ENCODE measurements around the gene GPR45. TPM values are rescaled to one million over a fixed set of nuclear protein-coding genes. Genes with fewer than 3 reads are reported as not detected.

The GPR45 gene
- total RNA-seq, 2 experiments from 2014 or later: not detected

GRCh38 chr2:105258835-105259350 lies 17.4 kb downstream of the GPR45 start:
- H3K27ac Mint-ChIP-seq: no peak overlapping the region
- no peaks in the 10 kb centered on the region for H3K4me1 Mint-ChIP-seq
- no peaks in the 10 kb centered on the region for H3K27me3 Mint-ChIP-seq
- H3K9me3 Mint-ChIP-seq: no peaks in the 10 kb centered on the region
- CTCF ChIA-PET: no interaction called here
- POLR2A ChIA-PET: no interaction called here
- H3K36me3 Mint-ChIP-seq (ENCODE audit: low read depth): peaks cover 3% of the 10 kb centered on the region
- H3K4me3 Mint-ChIP-seq: no peak overlapping the region
- DNase-seq: no peak

DNA sequence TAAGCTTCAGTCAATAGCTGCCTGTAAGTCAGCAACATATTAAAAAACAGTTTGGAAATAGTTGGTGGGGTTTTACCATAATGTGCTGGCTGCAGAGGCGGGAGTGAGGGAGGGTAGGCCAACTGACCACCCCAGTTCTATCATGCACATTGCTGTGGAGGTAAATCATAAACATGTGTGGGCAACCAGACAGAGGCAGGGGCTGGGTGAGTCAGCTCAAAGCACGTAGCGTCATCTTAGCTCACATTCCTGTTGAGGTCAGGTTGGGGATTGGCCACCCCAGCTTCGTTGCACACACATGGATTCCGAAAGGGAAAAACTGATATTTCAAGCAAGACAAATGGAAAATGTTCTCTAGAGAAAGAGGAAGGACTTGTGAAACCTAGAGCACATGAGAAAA lies 19.5 kb downstream of the GPR45 start:
- Mint-ChIP-seq H3K4me3 (no peak overlapping the region), H3K4me1 (no peaks in the 10 kb centered on the region), H3K9me3 (no peaks in the 10 kb centered on the region), H3K27me3 (no peaks in the 10 kb centered on the region), H3K36me3 (ENCODE audit: low read depth) (peaks cover 10% of the 10 kb centered on the region), H3K27ac (no peak overlapping the region)
- ChIA-PET CTCF (interaction anchor here (1.0 kb wide), 1 partner anchor 13 kb away, joined by 3 read pairs; no protein-coding TSS in a partner anchor), POLR2A (no interaction called here)
- DNase-seq: no peak

DNA sequence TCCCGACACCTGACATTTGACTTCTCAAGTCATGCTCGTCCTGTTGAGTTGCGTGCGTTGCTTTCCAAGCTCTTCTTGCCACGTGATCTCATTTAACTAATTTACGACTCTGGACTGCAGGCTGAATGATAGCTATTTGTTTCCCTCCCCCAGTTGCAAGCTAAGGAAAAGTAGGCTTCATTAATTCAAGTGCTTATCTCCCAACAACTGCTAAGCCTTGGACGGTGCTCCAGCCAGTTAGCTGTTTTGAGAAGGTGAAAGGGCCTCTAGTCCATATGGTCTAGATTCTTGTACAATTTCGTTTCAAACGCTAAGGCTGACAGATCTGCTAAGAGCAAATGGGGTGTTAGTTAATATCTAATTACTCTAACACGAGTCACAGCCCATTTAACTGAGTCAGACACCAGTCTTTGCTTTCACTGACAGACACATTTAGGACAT lies 21.1 kb downstream of the GPR45 start:
- Mint-ChIP-seq H3K27me3 (no peaks in the 10 kb centered on the region), H3K36me3 (ENCODE audit: low read depth) (peaks cover 13% of the 10 kb centered on the region), H3K27ac (no peak overlapping the region), H3K4me3 (no peak overlapping the region), H3K9me3 (no peaks in the 10 kb centered on the region), H3K4me1 (no peaks in the 10 kb centered on the region)
- DNase-seq: no peak
- ChIA-PET POLR2A (no interaction called here), CTCF (no interaction called here)

DNA sequence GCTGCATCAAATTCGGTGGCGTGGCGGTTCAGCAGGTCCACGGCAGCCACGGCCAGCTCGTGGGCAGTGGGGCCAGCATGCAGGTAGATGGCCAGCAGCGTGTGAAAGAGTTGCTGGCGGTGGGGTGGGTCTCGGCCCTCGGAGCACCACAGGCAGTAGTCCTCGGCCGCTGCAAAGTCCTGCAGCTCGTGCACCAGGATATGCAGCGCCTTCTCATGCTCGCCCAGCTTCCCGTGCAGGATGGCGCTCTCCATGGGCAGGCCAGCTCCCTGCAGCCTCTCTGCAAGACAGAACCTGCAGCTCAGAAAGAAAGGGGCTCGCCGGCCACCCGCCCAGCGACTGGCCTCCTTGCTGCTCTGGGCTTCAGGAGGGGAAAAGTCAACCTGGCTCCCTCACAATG lies 27.9 kb downstream of the GPR45 start:
- DNase-seq: no peak
- ChIA-PET CTCF (no interaction called here), POLR2A (no interaction called here)
- no peaks in the 10 kb centered on the region for H3K27me3 Mint-ChIP-seq
- H3K36me3 Mint-ChIP-seq (ENCODE audit: low read depth): peaks cover 37% of the 10 kb centered on the region
- H3K4me1 Mint-ChIP-seq: no peaks in the 10 kb centered on the region
- no peak overlapping the region for H3K4me3 Mint-ChIP-seq
- H3K27ac Mint-ChIP-seq: no peak overlapping the region
- no peaks in the 10 kb centered on the region for H3K9me3 Mint-ChIP-seq

- peaks cover 35% of the 10 kb centered on the region for H3K36me3 Mint-ChIP-seq (ENCODE audit: low read depth)
- DNase-seq: no peak
- H3K4me3 Mint-ChIP-seq: no peak overlapping the region
- H3K9me3 Mint-ChIP-seq: no peaks in the 10 kb centered on the region
- CTCF ChIA-PET: interaction anchor here (1.2 kb wide), 1 partner anchor 33 kb away, joined by 3 read pairs; no protein-coding TSS in a partner anchor
- no peaks in the 10 kb centered on the region for H3K4me1 Mint-ChIP-seq
- H3K27ac Mint-ChIP-seq: no peak overlapping the region
- H3K27me3 Mint-ChIP-seq: no peaks in the 10 kb centered on the region
- POLR2A ChIA-PET: no interaction called here
Measured at GRCh38 chr2:105271393-105272045, 30.0 kb downstream of the GPR45 start.

DNA sequence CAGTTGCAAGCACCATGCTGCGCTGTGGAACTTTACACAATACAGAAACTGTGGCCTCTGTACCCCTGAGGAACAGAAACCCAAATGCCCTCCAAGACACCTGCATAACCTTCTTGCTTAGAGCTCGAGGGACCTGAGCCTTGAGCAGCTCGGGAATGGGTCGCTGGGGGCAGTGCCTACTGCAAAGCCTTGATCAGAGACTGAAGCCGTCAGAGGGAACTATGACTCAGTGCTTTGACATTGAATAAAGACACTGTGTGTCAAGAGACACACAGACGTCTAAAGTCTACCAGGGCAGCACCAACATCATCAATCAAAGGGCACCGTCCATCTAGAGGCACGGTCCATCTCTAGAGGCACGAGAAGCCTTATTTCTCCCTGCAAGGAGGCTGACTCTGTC lies 30.6 kb downstream of the GPR45 start:
- no peaks in the 10 kb centered on the region for H3K27me3 Mint-ChIP-seq
- H3K9me3 Mint-ChIP-seq: no peaks in the 10 kb centered on the region
- no peak overlapping the region for H3K4me3 Mint-ChIP-seq
- H3K36me3 Mint-ChIP-seq (ENCODE audit: low read depth): peaks cover 42% of the 10 kb centered on the region
- H3K27ac Mint-ChIP-seq: no peak overlapping the region
- ChIA-PET CTCF (interaction anchor here (1.2 kb wide), 1 partner anchor 34 kb away, joined by 3 read pairs; no protein-coding TSS in a partner anchor), POLR2A (no interaction called here)
- H3K4me1 Mint-ChIP-seq: no peaks in the 10 kb centered on the region
- no peak for DNase-seq

DNA sequence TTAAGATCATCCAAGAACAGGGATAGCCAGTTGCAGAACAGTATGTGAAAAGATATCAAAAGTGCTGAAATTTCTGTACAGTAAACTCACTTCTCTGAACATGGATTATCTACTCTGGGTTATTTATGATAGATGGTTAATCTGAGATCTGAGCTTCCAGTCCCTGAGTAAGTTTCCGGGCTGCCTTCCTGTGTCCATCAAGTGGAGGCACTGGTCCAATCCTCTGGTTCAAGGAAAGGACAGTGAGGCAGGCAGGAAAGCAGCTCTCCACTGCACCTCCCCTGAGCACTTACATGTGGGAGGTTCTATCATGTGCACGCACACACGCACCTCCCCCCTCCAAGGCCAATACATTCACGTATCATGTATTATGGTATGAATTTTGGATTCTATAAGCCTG lies 32.5 kb downstream of the GPR45 start:
- ChIA-PET POLR2A (no interaction called here), CTCF (interaction anchor here (1.1 to 1.7 kb wide), 2 partner anchors 13 to 159 kb away, joined by 3 to 4 read pairs; no protein-coding TSS in a partner anchor)
- H3K36me3 Mint-ChIP-seq (ENCODE audit: low read depth): peaks cover 33% of the 10 kb centered on the region
- no peak for DNase-seq
- H3K4me1 Mint-ChIP-seq: no peaks in the 10 kb centered on the region
- no peaks in the 10 kb centered on the region for H3K9me3 Mint-ChIP-seq
- no peak overlapping the region for H3K27ac Mint-ChIP-seq
- no peaks in the 10 kb centered on the region for H3K27me3 Mint-ChIP-seq
- H3K4me3 Mint-ChIP-seq: no peak overlapping the region

- H3K27ac Mint-ChIP-seq: no peak overlapping the region
- H3K4me3 Mint-ChIP-seq: no peak overlapping the region
- no peak for DNase-seq
- ChIA-PET CTCF (interaction anchor here (1.0 to 1.2 kb wide), 3 partner anchors 9 to 16 kb away, joined by 3 read pairs; no protein-coding TSS in a partner anchor), POLR2A (no interaction called here)
- peaks cover 22% of the 10 kb centered on the region for H3K36me3 Mint-ChIP-seq (ENCODE audit: low read depth)
- no peaks in the 10 kb centered on the region for H3K9me3 Mint-ChIP-seq
- no peaks in the 10 kb centered on the region for H3K4me1 Mint-ChIP-seq
- H3K27me3 Mint-ChIP-seq: no peaks in the 10 kb centered on the region
Measured at GRCh38 chr2:105278654-105279053, 37.1 kb downstream of the GPR45 start.

DNA sequence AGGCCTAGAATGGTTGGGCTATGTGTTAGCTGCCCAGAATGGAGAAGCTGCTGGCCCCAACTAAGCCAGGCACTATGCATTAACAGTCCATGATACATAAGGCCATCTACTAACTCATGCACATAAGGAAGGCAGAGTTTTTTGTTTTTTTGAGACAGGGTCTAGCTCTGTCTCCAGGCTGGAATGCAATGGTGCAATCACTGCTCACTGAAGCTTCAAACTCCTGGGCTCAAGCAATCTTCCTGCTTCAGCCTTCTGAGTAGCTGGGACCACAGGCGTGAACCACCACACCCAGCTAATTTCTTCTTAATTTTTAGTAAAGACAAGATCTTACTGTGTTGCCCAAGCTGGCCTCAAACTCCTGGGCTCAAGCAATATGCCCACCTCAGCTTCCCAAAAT lies 37.6 kb downstream of the GPR45 start:
- Mint-ChIP-seq H3K4me1 (no peaks in the 10 kb centered on the region), H3K27ac (no peak overlapping the region), H3K36me3 (ENCODE audit: low read depth) (peaks cover 20% of the 10 kb centered on the region), H3K9me3 (no peaks in the 10 kb centered on the region), H3K27me3 (no peaks in the 10 kb centered on the region), H3K4me3 (no peak overlapping the region)
- ChIA-PET CTCF (interaction anchor here (1.1 to 1.2 kb wide), 2 partner anchors 9 to 16 kb away, joined by 3 read pairs; no protein-coding TSS in a partner anchor), POLR2A (no interaction called here)
- DNase-seq: no peak

DNA sequence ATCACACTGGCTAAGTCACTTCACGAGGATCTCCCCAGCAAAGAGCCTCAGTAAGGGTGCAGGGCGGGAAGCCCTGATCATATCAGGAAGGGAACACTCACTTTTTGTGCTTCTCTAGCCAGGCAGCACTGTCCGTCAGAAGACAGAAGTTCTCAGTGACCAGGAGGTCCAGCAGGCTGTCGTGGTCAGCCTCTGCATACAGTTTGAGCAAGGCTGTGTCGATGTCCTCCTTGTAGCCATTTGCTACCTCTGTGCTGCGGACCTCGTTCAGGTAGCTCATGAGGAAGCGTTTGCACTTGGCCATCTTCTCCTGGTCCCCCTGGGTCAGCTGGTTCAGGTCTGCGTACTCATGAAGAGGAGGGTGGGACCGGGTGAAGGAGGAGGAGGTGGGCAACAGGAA lies 38.7 kb downstream of the GPR45 start:
- Mint-ChIP-seq H3K4me3 (no peak overlapping the region), H3K36me3 (ENCODE audit: low read depth) (peaks cover 15% of the 10 kb centered on the region), H3K4me1 (no peaks in the 10 kb centered on the region), H3K27ac (no peak overlapping the region), H3K9me3 (no peaks in the 10 kb centered on the region), H3K27me3 (no peaks in the 10 kb centered on the region)
- ChIA-PET POLR2A (no interaction called here), CTCF (interaction anchor here (1.3 kb wide), 1 partner anchor 14 kb away, joined by 3 read pairs; no protein-coding TSS in a partner anchor)
- no peak for DNase-seq

DNA sequence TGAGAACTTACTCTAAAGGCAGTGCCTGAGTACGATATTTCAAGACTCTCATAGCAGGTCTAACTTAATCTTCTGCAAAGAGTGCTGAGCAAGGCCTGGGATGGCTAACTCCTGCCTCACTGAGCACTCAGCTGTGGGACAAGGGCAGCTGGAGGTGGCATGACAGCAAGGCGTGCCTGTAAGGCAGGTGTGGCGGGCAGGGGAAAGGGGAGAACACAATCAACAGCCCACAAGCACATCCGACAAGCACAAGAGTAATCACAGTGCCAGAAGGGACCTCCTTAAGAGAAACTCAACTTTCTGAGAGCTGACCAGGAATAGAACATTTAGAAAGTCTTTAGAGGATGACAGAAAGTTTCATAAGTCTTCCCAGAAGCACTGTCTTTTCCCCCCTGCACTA lies 42.0 kb downstream of the GPR45 start:
- Mint-ChIP-seq H3K4me1 (peaks cover 3% of the 10 kb centered on the region), H3K27ac (no peak overlapping the region), H3K27me3 (no peaks in the 10 kb centered on the region), H3K4me3 (no peak overlapping the region), H3K36me3 (ENCODE audit: low read depth) (peaks cover 9% of the 10 kb centered on the region), H3K9me3 (no peaks in the 10 kb centered on the region)
- ChIA-PET POLR2A (no interaction called here), CTCF (interaction anchor here (1.6 kb wide), 1 partner anchor 19 kb away, joined by 4 read pairs; no protein-coding TSS in a partner anchor)
- DNase-seq: no peak

GRCh38 chr2:105287692-105288091 lies 46.1 kb downstream of the GPR45 start:
- H3K27me3 Mint-ChIP-seq: no peaks in the 10 kb centered on the region
- H3K9me3 Mint-ChIP-seq: no peaks in the 10 kb centered on the region

DNA sequence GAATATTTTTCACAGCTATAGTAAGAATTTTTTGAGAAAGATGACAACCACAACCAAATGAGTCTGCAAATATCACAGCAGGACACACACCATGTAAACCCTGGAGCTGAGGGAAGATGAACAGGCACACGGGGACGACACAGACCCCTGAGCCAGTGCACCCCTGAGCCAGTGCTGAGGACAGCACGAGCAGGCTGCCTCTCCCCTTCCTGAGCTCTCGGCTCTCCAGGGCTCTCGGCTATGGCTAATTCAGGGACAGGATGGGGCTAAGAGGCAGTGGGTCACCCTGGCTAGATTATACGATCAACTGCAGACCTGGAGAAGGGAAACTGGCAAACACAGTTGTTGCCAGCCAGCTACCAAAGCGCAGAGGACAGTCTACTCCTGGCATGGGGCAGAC lies 46.6 kb downstream of the GPR45 start:
- peaks cover 3% of the 10 kb centered on the region for H3K4me1 Mint-ChIP-seq
- no peaks in the 10 kb centered on the region for H3K27me3 Mint-ChIP-seq
- DNase-seq: no peak
- CTCF ChIA-PET: interaction anchor here (0.7 to 1.1 kb wide), 9 partner anchors 9 to 253 kb away, joined by 3 to 4 read pairs (median 3); no protein-coding TSS in a partner anchor
- H3K27ac Mint-ChIP-seq: no peak overlapping the region
- H3K36me3 Mint-ChIP-seq (ENCODE audit: low read depth): peaks cover 16% of the 10 kb centered on the region
- no peak overlapping the region for H3K4me3 Mint-ChIP-seq
- POLR2A ChIA-PET: no interaction called here
- H3K9me3 Mint-ChIP-seq: no peaks in the 10 kb centered on the region

More at GRCh38 chr2:105287692-105288091, 46.1 kb downstream of the GPR45 start:
- Mint-ChIP-seq H3K4me3 (no peak overlapping the region), H3K27ac (no peak overlapping the region), H3K36me3 (ENCODE audit: low read depth) (peaks cover 16% of the 10 kb centered on the region), H3K4me1 (peaks cover 3% of the 10 kb centered on the region)
- ChIA-PET POLR2A (no interaction called here), CTCF (interaction anchor here (0.7 to 1.1 kb wide), 9 partner anchors 8 to 253 kb away, joined by 3 to 4 read pairs (median 3); no protein-coding TSS in a partner anchor)
- peak; percentile 41 for DNase-seq
